Loucy (cell line): ENCODE data around the gene HSCB.

Source experiments
- H2AFZ ChIP-seq: fragments of 200-600 bp; sonication (generic); 2 replicates; pipeline ENCODE4 v1.6.0; 2016; ENCODE audit warnings: antibody characterized with exemption, mild to moderate bottlenecking, low read length, moderate library complexity
- H3F3A ChIP-seq: fragments of 200-600 bp; 2 replicates; pipeline ENCODE4 v1.6.0; 2016; ENCODE audit warnings: antibody characterized with exemption, low read depth, mild to moderate bottlenecking
- H3K27me3 ChIP-seq: fragments of 200-600 bp; sonication (generic); 2 replicates; pipeline ENCODE4 v1.6.1; 2014; ENCODE audit warnings: low read length, mild to moderate bottlenecking; ENCODE audit not compliant: insufficient read depth, poor library complexity, severe bottlenecking
- H3K36me3 ChIP-seq: fragments of 200-600 bp; sonication (generic); 2 replicates; pipeline ENCODE4 v1.6.1; 2016; ENCODE audit warnings: low read length; ENCODE audit not compliant: insufficient read depth
- H3K4me1 ChIP-seq: fragments of 200-600 bp; sonication (generic); 2 replicates; pipeline ENCODE4 v1.5.1; 2014; ENCODE audit warnings: low read length, mild to moderate bottlenecking; ENCODE audit not compliant: insufficient read depth, poor library complexity, severe bottlenecking
- H3K4me2 ChIP-seq: fragments of 200-600 bp; sonication (generic); 2 replicates; pipeline ENCODE4 v1.6.0; 2014; ENCODE audit warnings: antibody characterized with exemption, low read length, low read depth, mild to moderate bottlenecking; ENCODE audit not compliant: poor library complexity, severe bottlenecking
- H3K4me3 ChIP-seq: fragments of 200-600 bp; sonication (generic); 2 replicates; pipeline ENCODE4 v1.5.1; 2014; ENCODE audit warnings: low read length, mild to moderate bottlenecking, mixed read lengths; ENCODE audit not compliant: poor library complexity, severe bottlenecking
- H3K79me2 ChIP-seq: fragments of 200-600 bp; sonication (generic); 2 replicates; pipeline ENCODE4 v1.6.1; 2014; ENCODE audit warnings: low read length; ENCODE audit not compliant: insufficient read depth
- H3K9ac ChIP-seq: fragments of 200-600 bp; sonication (generic); 2 replicates; pipeline ENCODE4 v1.6.0; 2014; ENCODE audit warnings: mild to moderate bottlenecking, low read depth, low read length, moderate library complexity; ENCODE audit not compliant: poor library complexity, severe bottlenecking
- H3K9me2 ChIP-seq: fragments of 200-600 bp; sonication (generic); replicated peaks from 2 replicates; pipeline ENCODE4 v1.6.1; 2016; ENCODE audit warnings: low read depth, low read length, mixed read lengths
- H3K9me3 ChIP-seq: fragments of 200-600 bp; sonication (generic); 2 replicates; pipeline ENCODE4 v1.6.1; 2014; ENCODE audit warnings: mild to moderate bottlenecking, antibody characterized with exemption, low read length, low read depth; ENCODE audit not compliant: insufficient read depth
- H4K20me1 ChIP-seq: fragments of 200-600 bp; sonication (generic); 2 replicates; pipeline ENCODE4 v1.6.0; 2014; ENCODE audit warnings: antibody characterized with exemption, low read length, mild to moderate bottlenecking; ENCODE audit not compliant: insufficient read depth, poor library complexity, severe bottlenecking
- CTCF ChIP-seq: fragments of 200-600 bp; sonication (generic); conservative IDR thresholded peaks from 2 replicates; pipeline ENCODE4 v1.5.1; 2014; ENCODE audit warnings: mild to moderate bottlenecking, antibody characterized with exemption, low read length
- EZH2phosphoT487 ChIP-seq: fragments of 200-600 bp; IDR thresholded peaks from 2 replicates; pipeline ENCODE4 v1.6.1; 2018; ENCODE audit warnings: antibody characterized with exemption, mild to moderate bottlenecking, moderate library complexity, borderline replicate concordance

Gene HSCB

GRCh38 chr22:28718044-28718443 is 23.8 kb upstream of the HSCB start:
- H3K4me2 ChIP-seq = no peak overlapping the region
- H3K4me3 ChIP-seq = no peak overlapping the region
- H3K9me2 ChIP-seq = no peaks in the 10 kb centered on the region
- H3K9me3 ChIP-seq = no peaks in the 10 kb centered on the region
- H4K20me1 ChIP-seq = no peaks in the 10 kb centered on the region
- no peaks in the 10 kb centered on the region for H3K27me3 ChIP-seq
- no peak for TF ChIP-seq EZH2phosphoT487
- TF ChIP-seq CTCF = no peak
- no peak overlapping the region for H3K9ac ChIP-seq
- no peaks in the 10 kb centered on the region for H3F3A ChIP-seq
- H3K4me1 ChIP-seq = peaks cover 9% of the 10 kb centered on the region
- H2AFZ ChIP-seq = no peak overlapping the region
- peaks cover 36% of the 10 kb centered on the region; the same call in 1 of the 2 replicates for H3K36me3 ChIP-seq
- no peaks in the 10 kb centered on the region for H3K79me2 ChIP-seq

- Histone ChIP-seq H3K4me2 (no peak overlapping the region), H3K9ac (no peak overlapping the region), H3K27me3 (no peaks in the 10 kb centered on the region), H3K79me2 (peaks cover 8% of the 10 kb centered on the region; the same call in 1 of the 2 replicates), H3K9me3 (no peaks in the 10 kb centered on the region), H3K4me3 (no peak overlapping the region), H3F3A (no peaks in the 10 kb centered on the region), H3K4me1 (no peaks in the 10 kb centered on the region), H2AFZ (no peak overlapping the region), H3K36me3 (peaks cover 40% of the 10 kb centered on the region; the same call in 1 of the 2 replicates), H4K20me1 (no peaks in the 10 kb centered on the region), H3K9me2 (no peaks in the 10 kb centered on the region)
- no peak for TF ChIP-seq CTCF
- no peak for TF ChIP-seq EZH2phosphoT487
These were observed 13.8 kb upstream of the HSCB start for GRCh38 chr22:28728002-28728401.

- Histone ChIP-seq H3K79me2 (peaks cover 8% of the 10 kb centered on the region; the same call in 1 of the 2 replicates), H3K36me3 (peaks cover 42% of the 10 kb centered on the region; the same call in 1 of the 2 replicates), H3K9ac (no peak overlapping the region), H3K4me3 (no peak overlapping the region), H4K20me1 (no peaks in the 10 kb centered on the region), H3K4me2 (no peak overlapping the region), H2AFZ (no peak overlapping the region), H3K27me3 (no peaks in the 10 kb centered on the region), H3F3A (no peaks in the 10 kb centered on the region), H3K9me2 (no peaks in the 10 kb centered on the region), H3K9me3 (no peaks in the 10 kb centered on the region), H3K4me1 (no peaks in the 10 kb centered on the region)
- no peak for TF ChIP-seq EZH2phosphoT487
- TF ChIP-seq CTCF = no peak
These were observed 13.1 kb upstream of the HSCB start for GRCh38 chr22:28728621-28729313.
